Neural progenitor cell (in vitro differentiated cells): Measurements from ENCODE around the gene PLA2G6.

Experiments used
- CTCF ChIP-seq: fragments of 200-600 bp; sonication (generic); IDR thresholded peaks from 2 replicates; pipeline ENCODE4 v1.5.1; 2017; ENCODE audit warnings: antibody characterized with exemption, mild to moderate bottlenecking
- EZH2 ChIP-seq: fragments of 200-600 bp; sonication (generic); IDR thresholded peaks from 2 replicates; pipeline ENCODE4 v1.6.1; 2017; ENCODE audit warnings: antibody characterized with exemption, mild to moderate bottlenecking, moderate library complexity
- EZH2phosphoT487 ChIP-seq: fragments of 200-600 bp; sonication (generic); IDR thresholded peaks from 2 replicates; pipeline ENCODE4 v1.6.1; 2017; ENCODE audit warnings: antibody characterized with exemption

GRCh38 chr22:38079804-38080203 lies 101.8 kb downstream of the PLA2G6 start:
- TF ChIP-seq CTCF (no peak), EZH2 (no peak), EZH2phosphoT487 (no peak)
